HG03139 (cell line): ENCODE measurements around the gene UNC5C.

Experiments
- ATAC-seq: cut with Tn5 transposase; IDR thresholded peaks from one replicate; pipeline ENCODE4 v1.9.1; 2021; ENCODE audit not compliant: unreplicated experiment

Gene UNC5C

DNA sequence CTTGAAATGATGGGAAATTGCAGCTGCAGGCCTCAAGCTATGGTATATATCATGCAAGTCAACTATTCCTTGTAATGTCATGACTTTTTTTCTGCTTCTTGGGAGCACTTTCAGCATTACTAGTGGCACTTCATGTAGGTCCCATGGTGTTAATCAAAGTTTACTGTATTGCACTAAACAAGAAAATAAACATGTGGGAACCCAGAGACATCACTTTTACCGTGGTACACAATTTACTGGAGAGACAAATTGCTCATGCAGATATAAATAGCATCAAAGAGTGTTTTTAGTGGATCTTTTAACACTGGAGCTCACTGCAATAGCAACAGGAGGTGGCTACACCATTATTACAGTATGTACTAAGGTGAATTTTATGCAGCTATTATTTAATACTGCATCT, 79.2 kb downstream of the UNC5C start:
- no peak for ATAC-seq

DNA sequence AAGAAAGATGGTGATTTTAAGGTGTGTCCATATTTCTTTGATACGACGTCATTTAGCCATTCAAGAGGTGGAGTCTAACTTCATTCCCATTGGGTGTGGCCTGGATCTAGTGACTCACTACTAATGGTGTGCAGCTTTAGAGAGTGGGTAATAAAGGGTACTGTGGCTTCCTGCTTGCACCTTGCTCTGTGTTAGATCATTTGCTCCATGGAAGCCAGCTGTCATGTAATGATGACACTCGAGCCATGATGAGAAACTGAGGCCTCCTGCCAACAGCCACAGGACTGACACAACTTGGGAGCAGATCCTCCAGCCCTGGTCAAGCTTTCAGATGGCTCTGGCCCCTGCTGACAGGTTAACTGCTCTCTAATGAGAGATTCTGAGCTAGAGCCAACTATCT, 82.0 kb downstream of the UNC5C start:
- no peak for ATAC-seq

DNA sequence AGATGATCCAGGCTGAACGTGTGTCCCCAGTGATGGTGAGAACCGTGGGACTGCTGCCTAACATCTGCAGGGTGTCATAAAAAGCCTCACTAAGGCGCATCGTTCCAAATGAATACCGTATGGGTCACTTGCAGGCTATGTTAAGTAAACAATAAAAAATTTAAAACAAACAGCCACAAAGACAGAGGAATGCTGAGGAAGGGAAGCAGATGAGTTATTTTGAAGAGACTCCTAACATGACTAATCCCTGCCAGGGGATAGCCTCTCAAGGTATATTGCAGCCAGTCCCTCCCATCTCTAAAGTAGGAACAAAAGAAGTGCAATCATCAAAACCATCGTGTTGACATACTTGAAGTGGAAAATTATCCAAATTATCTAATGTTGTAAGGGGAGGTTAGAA, 83.8 kb downstream of the UNC5C start:
- ATAC-seq = no peak

DNA sequence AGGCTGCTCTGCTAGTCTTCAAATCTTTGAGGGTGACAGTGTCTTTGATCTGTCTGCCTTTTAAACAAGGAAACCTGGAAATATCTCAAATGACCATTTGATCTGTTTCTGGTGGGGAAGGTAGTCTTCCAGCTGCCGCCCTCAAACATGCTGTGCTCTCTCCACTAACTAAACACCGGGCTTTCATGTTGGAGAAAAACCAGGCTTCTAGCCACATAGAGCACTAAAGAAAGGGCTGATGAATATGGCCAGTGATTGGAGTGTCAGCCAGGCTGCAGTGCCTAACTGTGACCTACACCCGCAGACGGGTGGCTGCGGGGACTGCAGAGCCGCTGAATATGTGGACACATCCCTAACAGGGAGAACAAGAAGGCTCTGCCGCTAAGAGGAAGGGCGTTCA, 85.9 kb downstream of the UNC5C start:
- ATAC-seq = no peak

DNA sequence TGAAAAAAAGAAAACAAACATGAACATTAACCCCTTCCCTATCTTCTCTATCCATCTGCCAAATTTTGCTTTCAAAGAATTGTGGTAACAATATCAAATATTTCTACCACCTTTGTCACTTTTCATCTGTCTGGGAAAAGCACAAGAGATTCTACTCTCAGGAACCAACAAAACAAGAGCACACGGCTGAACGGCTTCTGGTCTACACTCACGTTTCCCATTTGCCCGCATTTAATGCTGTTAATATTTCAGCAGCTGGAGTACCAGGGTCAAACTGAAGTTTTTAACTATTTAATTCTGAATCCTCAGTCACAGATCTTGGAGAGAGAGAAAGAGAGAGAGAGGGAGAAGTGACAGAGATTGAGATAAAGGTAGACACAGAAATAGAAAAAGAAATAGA, 91.4 kb downstream of the UNC5C start:
- no peak for ATAC-seq

DNA sequence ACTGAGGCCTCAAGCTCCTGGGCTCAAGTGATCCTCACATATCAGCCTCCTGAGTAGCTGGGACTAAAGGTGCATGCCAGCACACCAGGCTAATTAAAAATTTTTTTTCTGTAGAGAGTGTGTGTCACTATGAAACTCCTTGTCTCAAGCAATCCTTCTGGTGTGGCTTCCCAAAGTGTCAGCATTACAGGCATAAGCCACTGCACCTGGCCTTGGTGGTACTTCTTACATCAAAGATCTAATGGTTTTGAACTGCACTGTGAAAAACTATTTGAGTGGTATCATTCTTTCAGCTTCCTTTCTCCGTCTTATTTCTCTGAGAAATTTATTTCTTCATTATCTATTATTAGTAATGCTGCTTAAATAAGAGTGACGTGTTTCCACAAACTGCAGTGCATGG, 98.5 kb downstream of the UNC5C start:
- no peak for ATAC-seq

DNA sequence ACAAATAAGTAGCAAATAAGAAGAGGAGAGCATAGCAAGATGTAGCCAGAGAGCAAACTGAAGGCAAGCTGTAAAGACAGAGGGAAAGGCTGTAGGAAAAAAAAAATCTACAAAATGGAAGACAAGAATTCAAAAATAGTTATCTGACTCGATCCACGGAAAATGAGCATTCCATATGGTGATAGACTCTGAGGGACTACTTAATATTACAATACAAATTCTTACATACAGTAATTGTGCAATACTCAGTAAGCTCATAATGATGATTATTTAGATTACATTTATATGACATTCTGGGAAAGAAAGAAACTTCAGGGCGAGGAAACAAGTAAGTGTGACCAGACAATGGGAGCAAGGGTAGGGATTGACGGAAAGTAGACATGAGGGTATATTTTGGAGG, 102.6 kb downstream of the UNC5C start:
- no peak for ATAC-seq

DNA sequence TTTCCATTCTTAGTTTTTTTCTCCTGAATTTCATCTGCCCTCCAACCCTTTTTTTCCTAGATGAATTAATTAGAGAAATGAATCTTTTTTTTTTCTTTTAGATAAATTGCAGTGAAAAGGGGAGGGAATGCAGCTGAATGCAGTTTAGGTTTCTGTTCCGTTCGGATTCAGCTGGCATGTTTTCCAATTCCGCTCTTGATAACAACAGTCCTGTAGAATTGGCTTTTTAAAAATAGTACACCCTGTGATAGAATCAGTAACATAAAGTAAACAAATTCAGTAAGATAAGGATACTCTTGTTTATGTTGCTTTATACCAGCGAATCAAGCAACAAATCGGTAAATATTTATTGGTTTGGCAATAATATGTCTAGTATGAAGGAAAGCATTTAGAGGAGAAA, 103.5 kb downstream of the UNC5C start:
- ATAC-seq = no peak

DNA sequence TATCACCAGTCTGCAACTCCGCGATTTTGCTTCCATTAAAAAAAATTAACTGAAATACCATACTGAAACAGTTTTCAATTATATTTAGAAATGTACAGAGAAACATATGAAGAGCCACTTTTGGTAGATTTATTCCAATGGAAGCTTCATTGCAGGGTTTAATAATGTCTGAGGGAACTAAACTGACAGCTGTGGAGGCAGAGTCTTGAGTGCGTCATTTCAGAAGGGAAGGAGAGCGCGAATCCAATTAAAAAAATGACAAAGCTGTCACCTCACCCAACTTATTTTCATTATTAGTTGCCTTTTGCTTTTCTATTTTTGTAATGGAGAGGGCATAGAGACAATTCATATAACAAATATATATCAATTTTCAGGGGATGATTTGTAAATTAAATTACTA, 104.0 kb downstream of the UNC5C start:
- ATAC-seq = no peak

DNA sequence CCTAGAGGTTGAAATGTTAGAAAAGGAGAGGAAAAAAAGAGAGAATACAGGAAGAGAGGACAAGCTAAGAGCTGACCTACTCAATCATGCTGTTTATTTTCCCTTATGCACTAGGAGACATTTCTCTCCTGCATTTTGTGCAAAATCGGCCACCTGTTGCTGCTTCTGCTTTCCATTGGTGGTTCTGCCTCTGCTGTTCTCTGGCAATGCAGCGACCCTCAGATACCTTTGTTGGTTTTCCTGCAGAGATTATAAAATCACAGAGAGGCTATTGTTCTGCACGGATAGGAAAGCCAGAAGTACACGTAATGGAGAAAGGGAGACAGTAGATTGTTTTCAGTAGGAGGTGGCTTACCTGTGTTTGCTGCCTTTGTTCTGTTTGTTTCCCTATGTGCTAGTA, 108.9 kb downstream of the UNC5C start:
- ATAC-seq = no peak

DNA sequence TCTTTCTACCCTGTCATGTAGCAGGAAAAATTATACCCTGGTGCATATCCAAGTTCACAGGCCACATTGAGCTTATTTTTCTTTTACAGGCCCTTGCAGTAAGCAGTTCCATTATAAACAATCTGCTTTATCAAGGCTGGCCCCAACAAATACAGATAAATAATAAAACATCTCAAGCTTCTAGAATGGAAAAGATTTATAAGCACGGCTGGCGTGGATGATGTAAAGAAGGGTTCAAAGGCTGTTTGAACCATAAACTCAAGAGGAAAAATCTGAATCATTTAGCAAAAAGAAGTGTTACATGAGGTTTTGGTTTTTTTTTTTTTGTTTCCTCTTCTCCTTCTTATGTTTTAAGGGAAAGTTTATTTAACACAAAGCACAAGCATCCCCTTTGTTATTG, 109.7 kb downstream of the UNC5C start:
- ATAC-seq = no peak

DNA sequence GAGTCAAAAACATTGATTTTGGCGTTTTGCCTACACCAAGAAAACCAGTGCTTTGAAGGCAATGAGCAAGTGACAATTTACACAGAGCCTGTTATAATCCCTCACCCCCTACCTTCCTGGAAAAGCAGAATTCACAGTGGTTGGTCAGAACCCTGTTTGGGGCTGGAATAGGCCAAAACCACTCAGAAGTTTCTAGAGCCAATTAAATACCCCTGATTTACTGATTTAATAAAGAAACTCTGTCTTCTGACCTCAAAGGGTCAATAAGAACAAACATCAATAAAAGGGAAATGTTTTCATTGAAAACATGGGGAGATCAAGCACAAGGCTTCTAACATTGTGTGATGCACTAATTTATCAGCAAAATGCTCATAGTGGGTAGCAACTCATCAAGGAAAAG, 116.3 kb downstream of the UNC5C start:
- ATAC-seq = no peak

DNA sequence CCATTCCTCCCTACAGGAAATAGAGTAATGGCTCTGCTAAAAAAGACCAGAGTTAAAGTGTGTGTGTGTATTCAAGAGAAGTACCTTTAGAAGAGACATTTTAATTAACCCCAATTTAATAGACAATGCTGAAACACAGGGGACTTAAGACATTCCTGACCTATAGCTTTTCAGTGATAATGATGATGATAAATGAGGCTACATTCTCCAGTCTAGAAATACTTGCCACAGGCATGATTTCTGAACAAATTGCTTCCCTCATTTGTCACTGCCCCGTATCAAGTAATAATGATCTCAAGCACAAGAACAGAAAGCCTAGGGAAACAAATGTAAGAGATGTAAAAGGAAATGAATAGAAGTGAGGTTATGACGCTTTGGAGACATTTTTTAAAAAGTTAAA, 117.1 kb downstream of the UNC5C start:
- ATAC-seq = no peak

DNA sequence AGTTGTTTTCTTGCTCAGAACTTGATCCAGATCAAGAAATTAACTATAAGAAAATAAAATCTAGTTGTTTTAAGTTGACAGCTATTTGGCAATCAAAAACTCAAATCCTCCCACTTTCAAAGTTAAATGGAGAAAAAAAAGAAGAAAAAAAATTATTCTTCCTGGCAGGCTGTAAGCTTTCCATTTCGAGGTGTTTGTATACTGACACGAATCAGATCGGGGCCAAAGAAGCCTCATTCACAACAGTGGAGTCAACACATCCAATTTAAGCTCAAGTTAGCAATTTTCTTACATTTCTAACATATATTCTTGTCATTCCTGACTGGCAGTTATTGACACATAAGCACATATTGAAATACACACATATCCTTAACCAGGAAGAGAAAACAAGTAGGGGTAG, 119.4 kb downstream of the UNC5C start:
- no peak for ATAC-seq

DNA sequence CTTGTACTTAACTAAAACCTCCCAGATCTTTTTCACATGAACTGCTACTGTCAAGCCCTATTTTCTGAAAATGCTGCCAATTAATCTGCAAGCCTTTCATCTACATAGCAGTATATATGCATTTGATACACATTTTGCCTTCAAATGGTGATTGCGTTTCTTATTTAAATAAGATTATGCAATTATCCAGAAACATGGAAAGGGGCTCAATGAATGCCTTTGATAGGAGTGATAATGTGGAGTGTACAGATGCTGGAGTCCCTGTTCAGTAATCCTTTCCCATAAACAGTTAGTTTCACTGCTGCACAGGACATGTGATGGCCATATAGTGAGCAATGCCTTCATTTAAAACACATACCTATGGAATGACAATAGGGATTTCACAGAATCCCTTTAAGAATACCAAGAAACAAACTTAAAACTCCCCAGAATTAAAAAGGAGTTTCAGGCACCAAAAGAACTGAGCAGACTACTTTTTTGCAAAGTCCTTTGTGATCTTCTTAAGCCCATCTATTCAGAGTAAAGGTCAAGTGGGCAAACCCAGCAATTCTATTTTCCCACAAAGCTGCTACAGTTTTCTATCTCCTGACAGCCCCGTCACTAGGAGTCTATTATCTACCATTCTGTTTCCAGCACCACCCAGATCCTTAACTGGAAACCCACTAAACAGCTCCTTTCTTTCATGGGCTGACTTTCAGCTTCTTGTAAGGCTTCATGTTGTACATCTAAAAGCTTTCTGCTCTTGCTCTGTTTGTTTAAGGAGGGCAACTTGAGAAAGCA, 120.3 kb downstream of the UNC5C start:
- ATAC-seq = no peak

DNA sequence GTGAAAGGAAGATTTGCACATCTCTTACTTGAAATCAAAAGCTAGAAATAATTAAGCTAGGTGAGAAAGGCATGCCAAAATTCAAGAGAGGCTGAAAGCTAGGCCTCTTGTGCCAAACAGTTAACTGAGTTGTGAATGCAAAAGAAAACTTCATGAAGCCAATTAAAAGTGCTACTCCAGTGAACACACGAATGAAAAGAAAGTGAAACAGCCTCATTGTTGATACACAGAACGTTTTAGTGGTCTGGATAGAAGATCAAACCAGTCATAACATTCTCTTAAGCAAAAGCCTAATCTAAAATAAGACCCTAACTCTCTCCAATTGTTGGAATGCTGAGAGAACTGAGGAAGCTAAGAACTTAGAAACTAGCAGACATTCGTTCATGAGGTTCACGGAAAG, 122.3 kb downstream of the UNC5C start:
- no peak for ATAC-seq

DNA sequence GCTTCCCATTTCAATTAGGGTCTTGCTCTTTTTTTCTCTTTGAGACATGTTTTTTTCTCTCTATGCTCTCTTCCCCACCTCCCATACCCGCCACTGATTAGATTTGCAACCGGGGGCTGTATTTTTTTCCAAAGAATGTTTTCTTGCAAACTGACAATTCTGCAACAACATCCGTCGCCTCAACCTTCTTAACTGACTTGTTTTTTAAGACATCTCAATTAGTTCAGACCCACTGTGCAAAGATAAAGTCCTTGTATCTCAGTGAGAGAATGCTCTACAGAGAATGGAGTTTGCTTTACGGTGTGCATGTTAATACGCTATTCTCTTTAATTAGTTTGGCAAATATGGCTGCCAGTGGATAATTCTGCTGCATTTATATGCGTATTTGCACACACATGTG, 126.3 kb downstream of the UNC5C start:
- ATAC-seq = no peak

DNA sequence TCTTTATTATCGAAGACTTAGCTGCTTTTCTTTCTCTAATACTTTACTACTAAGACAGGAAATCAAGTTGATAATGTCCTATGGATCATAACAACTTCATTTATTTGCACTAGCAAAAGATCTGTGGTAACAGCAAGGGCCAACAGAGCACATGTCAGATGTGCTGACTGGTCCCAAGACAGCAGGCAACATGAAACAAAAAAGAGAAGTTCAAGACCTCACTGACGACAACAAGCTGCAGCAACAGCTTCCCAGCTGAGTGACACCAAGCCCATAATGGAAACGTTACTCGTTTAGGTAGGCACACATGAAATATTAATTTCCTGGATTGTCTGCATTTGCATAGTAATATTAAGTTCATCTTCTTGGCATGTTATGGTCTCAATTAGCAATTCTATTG, 126.9 kb downstream of the UNC5C start:
- no peak for ATAC-seq

DNA sequence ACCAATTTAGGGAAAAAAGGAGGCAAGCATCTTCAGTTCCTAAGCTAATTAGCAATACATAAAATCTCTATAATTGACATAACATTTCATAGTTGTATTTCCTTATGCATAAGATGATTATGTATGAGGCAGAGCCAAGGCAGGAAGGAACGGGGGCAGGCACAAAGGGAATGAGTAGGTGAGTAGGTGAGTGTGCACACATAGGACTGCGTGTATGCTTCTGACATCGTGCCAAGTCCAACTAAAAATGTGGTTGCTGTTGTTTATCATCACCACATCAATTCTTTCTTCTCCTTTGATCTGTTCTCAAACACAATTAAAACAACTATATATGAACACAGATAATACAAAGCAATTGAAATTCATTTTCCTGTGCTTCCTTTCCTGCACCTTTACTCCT, 131.2 kb downstream of the UNC5C start:
- no peak for ATAC-seq

DNA sequence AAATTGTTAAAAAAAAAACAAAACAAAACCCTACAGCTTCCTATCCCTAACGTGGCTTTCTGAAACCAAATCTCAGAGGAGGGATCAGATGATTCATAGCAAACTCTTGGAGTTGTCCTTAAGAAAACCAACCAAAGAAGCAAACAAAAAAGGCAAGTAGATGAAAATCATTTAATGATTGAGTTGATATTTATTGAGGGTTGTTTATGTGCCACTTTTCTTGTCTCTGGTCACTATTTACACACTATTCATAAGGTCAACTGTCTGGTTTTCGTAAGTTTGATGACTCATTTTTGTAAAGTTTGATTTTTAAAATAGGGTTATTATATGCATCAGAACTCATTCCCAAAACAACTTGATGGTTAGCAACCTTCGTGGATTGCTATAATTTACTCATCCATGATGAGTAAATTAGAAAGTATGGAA, 133.4 kb downstream of the UNC5C start:
- no peak for ATAC-seq

DNA sequence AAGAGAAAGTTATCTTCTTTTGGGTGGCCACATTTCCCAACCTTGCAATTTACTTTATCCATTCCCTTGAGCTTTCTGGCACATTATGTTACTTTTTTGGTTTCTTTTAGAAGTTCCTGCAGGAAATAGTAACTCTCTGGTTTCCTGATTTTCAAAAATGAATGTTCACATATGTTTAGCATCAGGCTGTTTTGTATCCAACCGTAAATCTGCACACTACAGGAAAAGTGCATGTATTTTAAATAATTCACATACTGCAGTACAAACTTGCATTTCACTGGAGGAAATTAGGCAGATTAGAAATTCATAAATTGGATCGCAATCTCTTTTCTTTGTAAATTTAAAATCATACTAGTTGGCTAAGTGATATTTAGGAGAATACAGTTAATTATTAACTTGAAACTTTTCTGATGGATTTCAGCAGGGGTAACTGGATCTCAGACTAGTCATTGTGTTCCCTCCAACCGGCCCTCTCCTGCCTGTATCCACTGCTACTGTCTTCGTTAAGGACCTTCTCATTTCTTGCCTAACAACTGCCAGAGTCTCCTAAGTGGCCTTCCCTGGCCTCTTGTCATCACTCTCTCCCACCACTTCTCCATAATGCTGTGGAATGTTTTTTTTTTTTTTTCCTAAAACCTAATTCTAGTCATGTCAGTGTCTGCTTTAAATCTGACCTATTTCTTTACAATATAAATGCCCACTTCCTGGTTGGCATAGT, 137.2 kb downstream of the UNC5C start:
- no peak for ATAC-seq

DNA sequence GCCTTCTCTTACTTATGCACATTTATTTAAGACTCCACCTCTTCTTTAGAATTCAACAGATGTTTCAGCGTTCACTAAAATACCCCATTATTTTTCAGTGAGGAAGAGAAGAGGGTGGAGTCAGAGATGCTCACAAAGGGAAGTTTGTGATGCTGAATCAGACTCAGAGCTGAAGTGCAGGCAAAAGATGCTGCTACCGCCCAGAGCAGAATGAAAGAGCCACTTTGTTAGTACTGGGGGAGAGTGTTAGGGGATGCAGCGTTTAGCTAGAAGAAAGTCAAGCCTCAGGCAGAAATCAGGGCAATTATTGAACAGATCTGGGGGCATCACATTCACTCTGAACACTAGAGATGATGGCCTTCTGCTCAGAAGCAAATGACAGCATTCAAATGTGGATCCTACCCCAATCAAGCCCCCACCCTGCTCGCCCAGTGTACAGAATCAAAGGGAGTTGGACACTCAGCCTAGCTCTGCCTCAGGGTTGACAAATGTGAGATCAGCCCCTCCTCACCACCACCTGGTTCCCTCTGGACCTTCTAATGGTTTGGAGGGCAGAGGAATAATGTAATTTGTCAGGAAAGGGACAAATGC, 138.3 kb downstream of the UNC5C start:
- ATAC-seq = no peak
